A673 (cell line): ENCODE results near the gene MAML3. TPM values are rescaled to one million over a fixed set of nuclear protein-coding genes. Genes with fewer than 3 reads are reported as not detected.

Experiments used
- BruUV-seq: library from RNA; stranded (reverse); fragments of 400-500 nt; replicated peaks from 2 replicates; lab custom pipeline; 2021; lab: Mats Ljungman, UMichigan
- CTCF ChIA-PET: fragments of 300-600 bp; sonication (Branson Sonifier 250); formaldehyde crosslinking; loops from one replicate; lab custom pipeline; 2022; ENCODE audit warnings: antibody characterized with exemption; lab: Charles Lee
- POLR2A ChIA-PET: fragments of 300-600 bp; sonication (Branson Sonifier 250); formaldehyde crosslinking; loops from one replicate; lab custom pipeline; 2022; ENCODE audit warnings: antibody characterized with exemption; ENCODE audit not compliant: low non-redundant PET; lab: Charles Lee
- DNase-seq: peaks from one replicate; pipeline ENCODE4 v3.0.0-alpha.2; 2015; ENCODE audit warnings: low spot score
- H3K27ac ChIP-seq: fragments of 200-600 bp; sonication (generic); 2 replicates; pipeline ENCODE4 v1.5.1; 2016; ENCODE audit warnings: mixed run types, low read depth, mild to moderate bottlenecking, mixed read lengths, antibody characterized with exemption, low read length; ENCODE audit not compliant: poor library complexity, severe bottlenecking
- H3K27me3 ChIP-seq: fragments of 200-600 bp; sonication (generic); replicated peaks from 2 replicates; pipeline ENCODE4 v1.6.1; 2017; ENCODE audit warnings: mixed run types, low read depth, mild to moderate bottlenecking, mixed read lengths, antibody characterized with exemption, low read length; ENCODE audit not compliant: insufficient read depth, poor library complexity
- H3K36me3 ChIP-seq: fragments of 200-600 bp; sonication (generic); 2 replicates; pipeline ENCODE4 v1.6.1; 2016; ENCODE audit warnings: mixed run types, mild to moderate bottlenecking, mixed read lengths, antibody characterized with exemption, low read length; ENCODE audit not compliant: insufficient read depth, poor library complexity, severe bottlenecking
- H3K4me1 ChIP-seq: fragments of 200-600 bp; sonication (generic); 2 replicates; pipeline ENCODE4 v1.6.1; 2017; ENCODE audit warnings: mixed run types, mild to moderate bottlenecking, mixed read lengths, antibody characterized with exemption, low read length; ENCODE audit not compliant: insufficient read depth, poor library complexity, severe bottlenecking
- H3K4me3 ChIP-seq: fragments of 200-600 bp; sonication (generic); 2 replicates; pipeline ENCODE4 v1.5.1; 2016; ENCODE audit warnings: low read depth, mixed run types, mild to moderate bottlenecking, mixed read lengths, low read length; ENCODE audit not compliant: poor library complexity, severe bottlenecking
- H3K9me3 ChIP-seq: fragments of 200-600 bp; sonication (generic); 2 replicates; pipeline ENCODE4 v1.6.1; 2016; ENCODE audit warnings: mixed run types, low read depth, mild to moderate bottlenecking, mixed read lengths, antibody characterized with exemption, low read length; ENCODE audit not compliant: poor library complexity, severe bottlenecking
- EZH2 ChIP-seq: fragments of 200-600 bp; sonication (generic); IDR thresholded peaks from 2 replicates; pipeline ENCODE4 v1.6.1; 2017; ENCODE audit warnings: borderline replicate concordance, low read depth, mild to moderate bottlenecking, mixed read lengths, antibody characterized with exemption, low read length; ENCODE audit not compliant: poor library complexity, severe bottlenecking
- intact Hi-C: fragments of 100-400 bp; cut with micrococcal nuclease; formaldehyde crosslinking; loops from one replicate; pipeline ENCODE4 v1.10.0; 2022; ENCODE audit not compliant: unreplicated experiment
- total RNA-seq: library from RNA; stranded (reverse); gene quantifications from 2 replicates; pipeline ENCODE4 v1.2.3, GENCODE V29; 2021
- TF ChIP-seq, protein P1 (sequence below): fragments of 300-800, 200-600 bp; sonication (generic); conservative IDR thresholded peaks from 2 replicates; pipeline ENCODE4 v1.5.1; 2017; ENCODE audit warnings: low read depth, mild to moderate bottlenecking, antibody characterized with exemption, low read length, moderate library complexity, mixed read lengths

The MAML3 gene
- total RNA-seq, 1 experiment from 2014 or later = 3.7 TPM

DNA sequence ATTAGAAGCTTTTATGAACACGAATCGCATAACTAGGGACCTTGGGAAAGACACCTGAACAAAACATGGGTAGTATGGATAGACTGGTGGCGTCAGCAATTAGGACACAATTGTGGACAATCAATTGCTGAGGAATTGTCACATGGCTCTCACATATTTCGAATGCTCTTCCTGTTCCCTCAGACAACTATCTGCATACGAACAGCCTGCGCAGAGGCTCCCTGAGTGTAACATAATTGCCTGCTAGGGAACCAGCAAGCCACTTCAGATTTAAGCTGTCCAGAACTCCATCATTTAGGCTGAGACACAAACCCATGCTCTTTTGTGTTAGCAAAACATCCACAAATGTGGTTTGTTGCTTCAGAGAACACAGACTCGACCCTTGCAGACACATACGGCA lies 327.6 kb downstream of the MAML3 start:
- TF ChIP-seq EZH2 = no peak
- TF ChIP-seq, protein P1, sequence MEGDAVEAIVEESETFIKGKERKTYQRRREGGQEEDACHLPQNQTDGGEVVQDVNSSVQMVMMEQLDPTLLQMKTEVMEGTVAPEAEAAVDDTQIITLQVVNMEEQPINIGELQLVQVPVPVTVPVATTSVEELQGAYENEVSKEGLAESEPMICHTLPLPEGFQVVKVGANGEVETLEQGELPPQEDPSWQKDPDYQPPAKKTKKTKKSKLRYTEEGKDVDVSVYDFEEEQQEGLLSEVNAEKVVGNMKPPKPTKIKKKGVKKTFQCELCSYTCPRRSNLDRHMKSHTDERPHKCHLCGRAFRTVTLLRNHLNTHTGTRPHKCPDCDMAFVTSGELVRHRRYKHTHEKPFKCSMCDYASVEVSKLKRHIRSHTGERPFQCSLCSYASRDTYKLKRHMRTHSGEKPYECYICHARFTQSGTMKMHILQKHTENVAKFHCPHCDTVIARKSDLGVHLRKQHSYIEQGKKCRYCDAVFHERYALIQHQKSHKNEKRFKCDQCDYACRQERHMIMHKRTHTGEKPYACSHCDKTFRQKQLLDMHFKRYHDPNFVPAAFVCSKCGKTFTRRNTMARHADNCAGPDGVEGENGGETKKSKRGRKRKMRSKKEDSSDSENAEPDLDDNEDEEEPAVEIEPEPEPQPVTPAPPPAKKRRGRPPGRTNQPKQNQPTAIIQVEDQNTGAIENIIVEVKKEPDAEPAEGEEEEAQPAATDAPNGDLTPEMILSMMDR = no peak
- H3K36me3 ChIP-seq = no peaks in the 10 kb centered on the region
- H3K4me1 ChIP-seq = no peaks in the 10 kb centered on the region
- CTCF ChIA-PET = no interaction called here
- intact Hi-C loops = no loop called here
- H3K9me3 ChIP-seq = no peaks in the 10 kb centered on the region
- DNase-seq = no peak
- no TSS peak for BruUV-seq
- no peak overlapping the region for H3K27ac ChIP-seq
- no peak overlapping the region for H3K4me3 ChIP-seq
- POLR2A ChIA-PET = no interaction called here
- H3K27me3 ChIP-seq = no peaks in the 10 kb centered on the region

DNA sequence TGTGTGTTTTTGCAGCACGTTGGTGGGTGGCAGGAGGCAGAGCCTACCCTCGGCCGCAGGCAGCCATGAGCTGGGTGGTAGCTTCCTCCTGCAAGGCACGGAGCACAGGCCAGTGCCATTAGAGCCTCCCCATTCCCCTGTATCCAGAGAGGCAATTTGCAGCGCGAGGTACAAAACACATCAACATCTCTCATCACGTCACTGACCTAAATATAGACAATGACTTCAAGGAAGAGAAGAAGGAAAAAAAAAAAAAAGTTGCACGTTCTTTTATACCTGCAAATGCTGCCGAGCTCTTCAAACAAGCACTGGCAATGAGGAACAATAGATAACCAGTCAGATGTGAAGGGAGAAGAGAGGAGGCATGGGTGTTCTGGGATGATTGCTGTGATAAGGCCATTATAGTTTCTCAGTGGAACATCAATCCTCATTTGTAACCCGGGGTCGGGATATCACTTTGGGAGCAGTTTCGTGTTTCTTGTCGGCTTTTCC lies 328.4 kb downstream of the MAML3 start:
- Histone ChIP-seq H3K9me3 (no peaks in the 10 kb centered on the region), H3K27me3 (no peaks in the 10 kb centered on the region), H3K4me1 (no peaks in the 10 kb centered on the region), H3K4me3 (no peak overlapping the region), H3K27ac (no peak overlapping the region), H3K36me3 (no peaks in the 10 kb centered on the region)
- no TSS peak for BruUV-seq
- ChIA-PET CTCF (no interaction called here), POLR2A (no interaction called here)
- DNase-seq = no peak
- TF ChIP-seq, protein P1 = no peak
- no peak for TF ChIP-seq EZH2
- intact Hi-C loops = no loop called here

DNA sequence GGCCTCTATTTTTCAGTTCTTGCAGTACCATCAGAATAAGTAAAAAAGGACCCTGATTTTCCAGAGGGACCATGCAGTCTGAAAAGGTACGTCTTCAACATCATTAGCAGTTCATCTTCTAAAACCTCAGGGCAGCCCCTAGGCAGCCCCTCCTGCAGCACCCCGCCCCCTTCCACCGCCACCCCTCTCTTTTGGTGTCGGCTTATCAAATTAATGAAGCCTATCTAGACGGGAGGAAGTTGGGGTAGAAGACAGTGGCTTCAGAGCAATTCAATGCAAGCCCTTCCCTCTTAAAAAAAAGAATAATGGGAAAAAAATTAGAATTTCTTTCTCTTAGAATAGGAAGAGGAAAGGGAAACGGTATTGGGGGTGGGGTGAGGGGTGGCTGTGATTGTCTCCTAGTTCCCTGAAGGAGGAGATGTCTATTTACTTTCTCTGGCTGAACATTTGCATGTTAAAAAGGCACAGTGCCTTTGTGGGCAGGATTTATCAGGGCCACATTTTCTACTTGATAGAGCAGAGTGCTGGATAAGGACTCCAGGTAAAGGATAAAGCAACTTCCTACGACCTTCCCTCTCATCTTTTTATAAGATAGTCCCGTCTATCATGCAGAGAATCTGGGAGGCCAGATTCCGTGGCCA lies 329.0 kb downstream of the MAML3 start:
- no peaks in the 10 kb centered on the region for H3K9me3 ChIP-seq
- H3K27me3 ChIP-seq = no peaks in the 10 kb centered on the region
- intact Hi-C loops = no loop called here
- ChIA-PET CTCF (no interaction called here), POLR2A (no interaction called here)
- no TSS peak for BruUV-seq
- no peak for TF ChIP-seq EZH2
- TF ChIP-seq, protein P1 = no peak
- no peaks in the 10 kb centered on the region for H3K36me3 ChIP-seq
- H3K4me1 ChIP-seq = no peaks in the 10 kb centered on the region
- no peak for DNase-seq
- no peak overlapping the region for H3K4me3 ChIP-seq
- no peak overlapping the region for H3K27ac ChIP-seq
